CD4-positive, alpha-beta T cell treated with Interleukin-17A for 1 hour (primary cell): ENCODE measurements around the gene STOM.

Experiments used
- DNase-seq: peaks from one replicate; pipeline ENCODE4 v3.0.0-alpha.2; 2020

STOM gene

DNA sequence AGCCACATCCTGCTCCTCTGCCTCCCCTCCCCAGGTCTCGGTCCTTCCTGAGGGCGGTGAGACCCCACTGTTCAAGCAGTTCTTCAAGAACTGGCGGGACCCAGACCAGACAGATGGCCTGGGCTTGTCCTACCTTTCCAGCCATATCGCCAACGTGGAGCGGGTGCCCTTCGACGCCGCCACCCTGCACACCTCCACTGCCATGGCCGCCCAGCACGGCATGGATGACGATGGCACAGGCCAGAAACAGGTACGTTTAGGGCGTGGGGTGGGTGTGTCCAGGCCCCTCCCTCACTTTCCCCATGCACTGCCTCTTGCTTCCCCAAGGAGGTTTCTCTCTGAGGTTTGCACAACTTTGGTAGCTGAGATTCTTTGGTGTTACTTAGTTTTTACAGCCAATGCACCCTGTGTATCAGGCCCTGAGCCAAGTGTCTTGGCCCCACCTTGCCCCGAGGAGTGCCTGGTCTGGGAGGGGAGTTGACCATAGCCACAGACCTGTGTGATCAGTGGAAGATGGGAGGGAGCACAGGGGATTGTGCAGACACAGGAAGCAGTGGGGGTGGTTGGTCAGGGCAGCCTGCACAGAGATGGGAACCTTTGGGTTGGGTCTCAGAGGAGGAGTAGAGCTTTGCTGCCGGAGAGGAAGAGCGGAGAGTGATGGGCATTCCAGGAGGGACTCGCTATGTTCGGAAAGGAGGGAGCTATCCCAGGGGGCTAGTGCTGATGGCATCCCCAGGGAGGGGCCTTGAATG lies 51.2 kb downstream of the STOM start:
- DNase-seq, result no peak

DNA sequence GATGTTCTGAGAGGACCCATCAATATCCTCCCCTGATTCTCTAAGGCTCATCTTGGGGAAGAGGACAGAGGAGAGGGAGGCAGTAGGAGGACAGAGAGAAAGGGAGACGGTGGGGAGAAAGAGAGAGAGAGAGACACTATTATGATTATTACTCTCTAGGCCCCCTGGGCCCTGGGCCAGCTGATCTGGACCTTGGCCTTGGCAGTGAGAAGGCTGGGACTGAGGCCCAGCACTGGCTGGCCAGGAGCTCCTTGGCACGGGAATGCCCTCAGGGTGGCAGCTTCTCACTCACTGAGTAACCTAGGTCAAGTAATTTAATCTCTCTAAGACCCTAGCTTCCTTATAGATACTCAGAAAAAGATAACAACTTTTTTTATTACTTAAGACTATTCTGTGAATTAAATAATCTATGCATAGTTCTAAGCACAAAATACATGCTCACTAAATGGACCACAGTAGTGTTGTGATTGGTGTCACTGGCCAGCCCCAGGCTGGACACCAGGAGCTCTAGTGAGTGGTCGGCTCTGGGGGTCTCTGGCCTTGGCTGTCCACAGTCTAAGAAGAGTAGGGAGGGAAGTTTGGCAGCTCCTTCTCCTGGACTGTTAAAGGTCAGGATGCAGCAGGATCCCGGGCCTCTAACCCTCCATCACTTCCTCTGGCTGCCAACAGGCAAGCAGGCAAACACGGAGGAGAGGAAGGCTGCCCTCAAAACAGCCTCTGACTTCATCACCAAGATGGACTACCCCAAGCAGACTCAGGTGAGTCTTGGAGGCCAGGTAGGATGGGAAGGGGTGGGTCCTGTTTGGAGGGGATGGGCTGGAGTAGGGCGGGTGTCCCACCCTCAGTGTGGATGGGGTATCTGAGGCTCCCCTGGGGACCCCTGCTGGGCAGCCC lies 52.1 kb downstream of the STOM start:
- DNase-seq, result no peak

DNA sequence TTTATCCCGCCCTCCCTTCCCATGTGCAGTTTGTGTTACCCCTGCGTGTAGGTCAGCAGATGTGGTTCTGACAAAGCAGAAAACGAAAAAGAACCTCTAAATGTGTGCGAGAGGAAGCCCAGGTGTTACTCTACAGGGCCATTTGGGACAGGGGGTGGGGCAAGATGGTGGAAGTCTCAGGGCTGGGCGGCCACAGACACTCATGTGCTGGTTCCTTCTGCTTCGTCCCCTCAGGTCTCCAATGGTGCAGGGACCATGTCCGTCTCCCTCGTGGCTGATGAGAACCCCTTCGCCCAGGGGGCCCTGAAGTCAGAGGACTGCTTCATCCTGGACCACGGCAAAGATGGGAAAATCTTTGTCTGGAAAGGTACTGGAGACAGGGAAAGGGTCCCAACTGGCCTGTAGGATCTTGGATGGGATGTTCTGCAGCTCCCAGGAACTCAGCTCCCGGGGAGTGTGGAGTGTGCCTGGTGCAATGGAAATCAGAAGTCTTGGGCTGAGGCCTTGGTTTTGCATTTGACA lies 53.1 kb downstream of the STOM start:
- no peak for DNase-seq

DNA sequence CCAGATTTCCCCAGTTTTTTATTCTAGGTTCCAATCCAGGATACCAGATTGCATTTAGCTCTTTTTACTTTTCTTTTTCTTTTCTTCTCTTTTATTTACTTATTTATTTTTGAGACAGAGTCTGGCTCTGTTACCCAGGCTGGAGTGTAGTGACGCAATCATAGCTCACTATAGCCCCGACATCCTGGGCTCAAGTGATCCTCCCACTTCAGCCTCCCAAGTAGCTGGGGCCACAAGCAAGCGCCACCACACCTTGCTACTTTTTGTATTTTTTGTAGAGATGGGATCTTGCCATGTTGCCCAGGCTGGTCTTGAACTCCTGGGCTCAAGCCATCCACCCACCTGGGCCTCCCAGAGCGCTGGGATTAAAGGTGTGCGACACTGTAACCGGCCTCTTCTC lies 53.7 kb downstream of the STOM start:
- no peak for DNase-seq

DNA sequence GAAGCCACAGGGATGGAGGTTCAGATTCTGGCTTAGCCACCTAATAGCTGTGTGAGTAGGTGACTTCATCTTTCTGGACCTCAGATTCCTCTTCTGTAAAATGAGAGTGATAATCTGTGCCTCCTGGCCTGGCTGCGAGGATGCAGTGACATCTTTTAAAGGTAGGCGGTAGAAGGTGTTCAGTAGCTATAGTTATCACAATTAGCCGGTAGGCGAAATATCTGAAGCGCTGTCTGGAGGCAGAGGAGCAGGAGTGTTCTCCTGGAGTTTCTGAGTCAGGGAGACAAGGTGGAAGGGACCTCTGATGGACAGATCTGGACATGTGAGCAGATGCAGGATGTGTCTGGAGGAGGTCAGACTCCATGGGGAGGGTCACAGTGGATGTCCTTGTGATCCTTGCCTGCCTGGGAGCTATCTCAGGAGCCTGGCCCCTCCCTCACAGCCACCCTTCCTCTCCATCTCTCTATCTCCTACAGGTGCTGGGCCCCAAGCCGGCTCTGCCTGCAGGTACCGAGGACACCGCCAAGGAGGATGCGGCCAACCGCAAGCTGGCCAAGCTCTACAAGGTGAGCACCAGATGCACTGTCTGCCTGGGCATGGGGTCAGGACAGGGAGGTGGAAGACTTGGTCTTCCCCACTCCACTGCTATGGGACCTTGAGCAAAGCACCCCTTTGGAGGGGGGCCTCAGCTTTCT lies 56.4 kb downstream of the STOM start:
- DNase-seq, result no peak

DNA sequence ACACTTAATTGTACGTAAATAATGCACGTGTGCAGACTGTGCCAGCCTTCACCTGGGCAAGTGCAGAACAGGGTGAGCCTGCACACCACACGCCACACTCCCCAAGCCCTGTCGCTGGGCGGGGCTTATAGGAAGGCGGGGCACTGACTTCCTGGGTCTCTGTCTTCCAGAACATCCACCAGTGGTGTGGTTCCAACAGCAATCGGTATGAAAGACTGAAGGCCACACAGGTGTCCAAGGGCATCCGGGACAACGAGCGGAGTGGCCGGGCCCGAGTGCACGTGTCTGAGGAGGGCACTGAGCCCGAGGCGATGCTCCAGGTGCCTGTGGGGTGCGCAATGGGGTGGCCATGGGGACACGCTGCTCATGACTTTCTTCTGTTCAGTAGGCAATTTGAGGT lies 57.9 kb downstream of the STOM start:
- DNase-seq, result no peak

DNA sequence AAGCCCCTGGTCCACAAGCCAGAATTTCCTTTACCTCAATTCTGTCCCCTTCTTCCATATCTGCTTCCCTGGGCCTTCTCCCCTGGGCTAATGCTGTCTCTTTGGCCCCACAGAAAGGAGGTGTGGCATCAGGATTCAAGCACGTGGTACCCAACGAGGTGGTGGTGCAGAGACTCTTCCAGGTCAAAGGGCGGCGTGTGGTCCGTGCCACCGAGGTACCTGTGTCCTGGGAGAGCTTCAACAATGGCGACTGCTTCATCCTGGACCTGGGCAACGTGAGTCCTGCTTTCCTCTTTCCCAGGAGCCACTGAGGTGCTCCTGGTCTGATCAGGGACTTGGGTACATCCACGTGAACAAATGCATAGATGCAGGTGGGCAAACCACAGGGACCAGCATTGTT lies 59.5 kb downstream of the STOM start:
- DNase-seq, result no peak

DNA sequence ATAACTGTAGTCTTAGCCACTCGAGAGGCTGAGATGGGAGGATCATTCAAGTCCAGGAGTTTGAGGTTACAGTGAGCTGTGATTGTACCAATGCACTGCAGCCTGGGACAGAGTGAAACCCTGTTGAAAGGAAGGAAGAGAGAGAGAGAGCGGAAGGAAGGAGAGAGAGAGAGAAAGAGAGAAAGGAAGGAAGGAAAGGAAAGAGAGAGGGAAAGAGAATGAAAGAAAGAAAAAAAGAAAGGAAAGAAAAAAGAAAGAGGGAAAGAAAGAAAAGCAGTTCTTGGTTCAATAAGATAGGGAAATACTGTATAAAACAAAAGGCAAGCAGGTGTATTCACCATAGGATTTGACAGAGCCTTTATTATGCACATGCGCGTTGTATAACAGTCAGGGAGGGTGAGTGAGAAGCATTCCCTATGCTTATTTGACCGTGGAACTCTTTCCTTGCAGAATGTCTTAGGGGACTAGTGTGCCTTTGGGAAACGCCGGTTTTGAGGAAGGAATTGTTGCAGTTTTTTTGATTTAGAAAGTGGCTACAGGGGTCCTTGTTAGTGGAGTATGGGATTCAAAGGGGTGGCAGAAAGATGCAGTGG lies 60.1 kb downstream of the STOM start:
- DNase-seq, result no peak

DNA sequence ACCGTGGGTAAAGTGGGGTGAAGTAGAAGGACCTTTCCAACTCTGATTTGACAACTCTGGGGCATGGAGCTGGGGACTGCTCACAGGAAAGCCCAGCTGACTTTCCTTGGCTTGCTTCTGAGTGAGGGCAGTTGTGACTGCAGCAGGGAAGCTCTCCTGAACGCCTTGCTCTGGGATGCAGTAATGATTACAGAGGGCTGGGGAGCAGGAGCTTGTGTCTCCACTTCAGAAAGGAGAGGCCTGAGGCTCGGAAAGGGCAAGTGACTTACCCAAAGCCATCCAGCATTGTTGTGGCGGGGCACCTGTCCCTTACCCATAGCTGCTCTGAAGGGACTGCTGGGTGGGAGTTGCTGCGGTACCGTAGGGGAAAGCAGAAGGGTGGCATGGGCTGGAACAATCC lies 60.9 kb downstream of the STOM start:
- DNase-seq, result no peak

DNA sequence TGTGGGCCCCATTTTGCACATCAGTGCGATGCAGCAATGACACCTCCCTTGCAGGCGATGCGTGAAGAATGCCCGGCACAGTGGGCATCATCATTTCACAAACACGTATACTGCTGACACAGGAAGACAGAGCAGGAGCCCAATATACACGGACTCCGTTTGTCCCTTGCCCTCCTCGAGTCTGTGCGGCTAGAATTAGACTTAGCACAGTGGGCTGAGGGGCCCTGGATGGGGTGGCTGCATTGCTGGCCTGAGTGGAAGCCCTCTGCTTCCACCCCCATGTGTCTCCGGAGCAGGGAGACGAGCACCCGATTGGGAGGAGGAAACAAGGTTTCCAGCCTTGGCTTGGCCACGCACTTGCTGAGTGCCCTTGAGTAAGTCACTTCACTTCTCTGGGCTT lies 61.3 kb downstream of the STOM start:
- DNase-seq, result no peak

DNA sequence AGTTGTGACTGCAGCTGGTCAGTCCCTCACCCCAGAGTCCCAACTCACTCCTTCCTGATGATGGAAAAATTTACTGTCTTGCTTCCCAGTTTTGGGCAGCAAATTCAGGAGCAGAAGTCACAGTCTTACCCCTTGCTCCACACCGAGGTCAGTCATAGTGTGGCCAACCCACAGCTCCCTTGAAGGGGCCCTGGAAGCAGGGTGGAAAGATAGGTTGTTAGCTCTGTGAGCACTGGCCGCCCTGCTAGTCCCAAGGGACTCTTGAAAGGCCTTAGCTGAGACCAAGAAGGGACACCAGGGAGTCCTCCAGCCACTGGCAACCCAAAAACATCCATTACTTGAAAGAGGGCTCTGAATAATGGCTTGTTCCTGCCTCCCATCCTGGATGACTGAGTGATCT lies 62.1 kb downstream of the STOM start:
- DNase-seq, result no peak

DNA sequence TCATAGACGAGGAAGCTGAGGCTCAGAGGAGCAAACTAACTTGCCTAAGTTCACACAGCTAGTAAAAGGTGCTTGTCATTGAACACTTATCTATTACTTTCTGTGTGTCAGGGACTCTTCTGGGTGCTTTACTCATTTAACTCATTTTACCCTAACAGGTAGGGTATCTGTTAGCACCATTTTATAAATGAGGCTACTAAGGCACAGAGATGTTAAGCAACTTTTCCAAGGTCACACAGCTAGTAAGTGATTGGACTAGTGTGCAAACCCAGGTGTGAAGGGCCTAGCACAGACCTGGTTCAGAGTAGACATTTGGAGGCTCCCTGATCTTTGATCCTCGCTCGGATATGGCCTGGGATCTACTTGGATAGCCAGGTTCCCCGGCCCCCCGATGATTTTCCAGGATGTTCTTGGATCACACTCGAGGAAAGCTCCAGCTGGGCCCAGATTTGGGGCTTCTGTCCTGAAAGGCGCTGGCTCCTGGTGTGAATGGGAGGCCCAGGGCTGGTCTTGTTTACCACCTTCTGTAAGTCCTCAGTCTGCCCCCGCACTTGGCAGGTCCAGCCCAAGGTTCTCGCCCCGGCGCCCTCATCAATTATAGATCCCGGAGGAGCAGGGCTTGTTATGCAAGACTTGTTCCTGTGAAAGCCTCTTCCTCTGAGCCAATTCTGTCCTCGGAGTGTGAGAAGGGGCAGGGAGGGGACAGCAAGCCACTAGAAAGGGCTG lies 64.6 kb downstream of the STOM start:
- DNase-seq, result no peak

DNA sequence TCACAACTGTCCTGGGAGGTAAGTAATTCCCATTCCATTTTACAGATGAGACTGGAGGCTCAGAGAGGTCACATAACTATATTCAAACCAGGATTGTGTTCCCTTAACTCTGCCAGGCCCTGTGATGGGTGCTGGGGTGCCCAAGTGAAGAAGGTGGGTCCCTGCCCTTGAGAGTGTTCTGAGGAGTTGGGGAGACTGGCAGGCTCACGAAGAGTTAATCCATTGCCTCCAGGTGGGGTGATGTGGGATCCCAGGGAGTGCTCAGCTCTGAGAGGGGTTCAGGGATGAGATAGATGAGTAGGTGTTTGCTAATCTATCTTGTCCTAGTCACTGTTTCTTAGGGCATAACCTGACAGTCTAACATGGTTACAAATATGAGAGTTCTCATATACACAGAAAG lies 65.3 kb downstream of the STOM start:
- DNase-seq, result no peak

DNA sequence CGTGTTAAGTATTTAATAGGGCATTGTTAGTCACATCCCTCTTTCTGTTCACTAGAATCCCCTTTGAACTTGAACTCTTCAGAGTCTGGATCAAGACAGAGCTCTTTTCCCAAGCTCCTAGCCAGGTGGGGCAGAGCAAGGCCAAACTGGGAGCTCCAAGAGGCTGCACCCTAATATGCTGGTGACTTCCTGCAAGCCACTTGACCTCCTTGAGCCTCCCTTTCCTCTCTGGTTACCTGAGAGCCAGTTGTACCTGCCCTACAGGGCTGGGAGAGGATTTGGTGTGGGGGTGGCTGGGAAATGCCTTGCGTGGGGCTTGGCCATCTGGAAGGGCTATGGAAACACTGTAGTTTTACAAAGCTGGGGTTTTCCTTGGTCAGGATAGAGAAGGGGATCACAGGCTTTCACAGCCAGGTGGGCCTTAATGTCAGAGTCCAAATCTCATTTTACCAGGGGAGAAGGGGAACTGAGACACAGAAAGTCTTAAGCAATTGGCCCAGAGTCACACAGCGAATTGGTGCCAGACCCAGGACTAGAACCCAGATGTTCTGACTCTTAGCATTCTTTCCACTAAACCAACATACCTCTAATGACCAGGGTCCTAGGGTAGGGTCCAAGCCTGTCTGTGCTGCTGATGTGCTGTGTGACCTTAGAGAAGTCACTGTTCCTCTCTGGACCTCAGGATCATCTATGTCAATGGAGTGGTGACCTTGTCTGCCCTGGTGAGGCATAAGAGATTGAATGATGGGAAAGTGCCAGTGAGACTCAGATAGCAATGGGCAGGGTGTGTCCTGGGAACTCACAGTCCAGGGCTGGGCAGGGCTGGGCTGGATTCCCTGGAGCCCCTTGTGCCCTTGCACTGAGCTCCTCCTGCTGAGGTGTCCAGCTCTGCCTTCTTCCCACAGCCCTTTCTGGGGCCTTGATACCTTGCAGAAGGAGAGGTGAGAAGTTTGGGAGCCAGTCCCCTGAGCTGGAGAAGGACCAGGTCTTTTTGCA lies 66.3 kb downstream of the STOM start:
- no peak for DNase-seq

DNA sequence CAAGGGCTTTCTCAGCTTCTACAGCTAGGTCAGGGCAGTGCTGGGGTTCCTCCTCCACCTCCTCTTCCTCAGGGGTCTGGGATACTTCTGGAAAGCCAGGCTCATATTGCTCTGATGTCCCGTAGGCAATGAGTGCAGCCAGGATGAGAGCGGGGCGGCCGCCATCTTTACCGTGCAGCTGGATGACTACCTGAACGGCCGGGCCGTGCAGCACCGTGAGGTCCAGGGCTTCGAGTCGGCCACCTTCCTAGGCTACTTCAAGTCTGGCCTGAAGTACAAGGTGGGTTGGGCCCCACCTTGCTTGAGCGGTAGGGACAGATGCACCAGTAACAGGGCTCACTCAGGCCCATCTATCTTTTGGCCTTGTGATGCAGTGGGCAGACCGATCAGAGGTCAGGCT lies 67.3 kb downstream of the STOM start:
- no peak for DNase-seq

DNA sequence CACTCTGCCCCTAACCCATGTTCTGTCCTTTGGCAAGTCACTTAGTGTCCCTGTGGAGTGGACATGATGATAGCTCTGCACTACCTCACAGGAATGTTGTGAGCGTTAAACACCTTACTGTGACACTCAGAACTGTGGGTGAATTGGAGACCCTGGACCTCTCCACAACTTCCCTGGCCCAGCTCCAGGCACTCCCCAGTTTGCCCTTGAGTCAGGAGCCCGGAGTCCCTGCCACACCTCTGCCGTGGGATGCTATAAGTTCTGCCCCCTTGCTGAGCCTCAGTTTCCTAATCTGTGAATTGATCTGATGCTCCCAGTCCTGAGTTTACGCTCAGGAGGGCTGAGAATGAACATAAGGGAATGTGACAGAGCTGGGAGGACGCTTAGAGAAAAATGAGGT lies 67.7 kb downstream of the STOM start:
- DNase-seq, result no peak

DNA sequence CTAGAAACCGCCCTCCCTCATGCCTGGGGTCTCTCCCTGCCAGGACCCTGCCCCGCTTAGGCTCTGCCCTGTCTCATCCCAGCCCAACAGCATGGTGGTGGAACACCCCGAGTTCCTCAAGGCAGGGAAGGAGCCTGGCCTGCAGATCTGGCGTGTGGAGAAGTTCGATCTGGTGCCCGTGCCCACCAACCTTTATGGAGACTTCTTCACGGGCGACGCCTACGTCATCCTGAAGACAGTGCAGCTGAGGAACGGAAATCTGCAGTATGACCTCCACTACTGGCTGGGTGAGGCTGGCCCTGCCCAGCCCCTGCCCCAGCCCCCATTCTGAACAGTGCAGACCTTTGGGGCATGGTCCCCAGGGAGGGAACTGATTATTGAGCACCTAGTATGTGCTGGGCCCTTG lies 68.2 kb downstream of the STOM start:
- DNase-seq, result no peak

DNA sequence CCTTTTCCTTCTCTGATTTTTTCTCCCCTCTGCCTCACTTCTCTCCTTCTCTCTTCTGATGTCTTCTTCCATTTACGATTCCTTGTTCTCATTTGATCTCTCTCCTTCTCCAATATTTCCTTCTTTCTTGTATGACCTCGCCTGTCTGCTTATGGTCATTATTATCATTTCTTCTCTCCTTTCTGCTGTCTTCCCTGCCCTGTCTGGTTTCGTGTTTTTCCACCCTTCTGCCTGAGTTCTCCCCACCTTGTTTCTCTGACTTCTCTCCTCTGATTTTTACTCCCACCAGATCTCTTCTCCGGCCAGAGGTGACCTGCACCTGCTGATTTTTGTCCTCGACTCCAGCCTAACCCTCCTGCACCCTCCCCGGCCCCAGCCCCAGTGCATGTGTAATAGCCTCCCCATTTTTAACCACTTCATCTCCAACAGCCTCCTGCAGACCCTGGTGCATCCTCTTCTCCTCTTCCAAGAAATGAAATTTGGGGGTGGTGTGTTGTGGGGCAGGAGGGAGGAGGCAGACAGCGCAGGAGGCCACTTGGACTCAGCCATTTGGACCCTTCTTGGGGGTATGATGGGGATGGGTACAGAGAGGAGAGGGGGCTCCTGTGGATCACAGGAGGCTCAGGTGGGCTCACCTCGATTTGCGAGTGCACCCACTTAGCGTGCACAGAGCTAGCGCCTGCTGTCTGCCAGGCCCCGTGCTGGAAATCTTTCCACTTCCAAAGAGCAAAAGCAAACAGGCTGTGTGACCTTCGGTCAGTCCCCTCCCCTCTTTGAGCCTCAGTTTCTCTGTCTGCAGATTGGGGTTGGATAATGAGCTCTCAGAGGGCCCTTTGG lies 69.5 kb downstream of the STOM start:
- no peak for DNase-seq

DNA sequence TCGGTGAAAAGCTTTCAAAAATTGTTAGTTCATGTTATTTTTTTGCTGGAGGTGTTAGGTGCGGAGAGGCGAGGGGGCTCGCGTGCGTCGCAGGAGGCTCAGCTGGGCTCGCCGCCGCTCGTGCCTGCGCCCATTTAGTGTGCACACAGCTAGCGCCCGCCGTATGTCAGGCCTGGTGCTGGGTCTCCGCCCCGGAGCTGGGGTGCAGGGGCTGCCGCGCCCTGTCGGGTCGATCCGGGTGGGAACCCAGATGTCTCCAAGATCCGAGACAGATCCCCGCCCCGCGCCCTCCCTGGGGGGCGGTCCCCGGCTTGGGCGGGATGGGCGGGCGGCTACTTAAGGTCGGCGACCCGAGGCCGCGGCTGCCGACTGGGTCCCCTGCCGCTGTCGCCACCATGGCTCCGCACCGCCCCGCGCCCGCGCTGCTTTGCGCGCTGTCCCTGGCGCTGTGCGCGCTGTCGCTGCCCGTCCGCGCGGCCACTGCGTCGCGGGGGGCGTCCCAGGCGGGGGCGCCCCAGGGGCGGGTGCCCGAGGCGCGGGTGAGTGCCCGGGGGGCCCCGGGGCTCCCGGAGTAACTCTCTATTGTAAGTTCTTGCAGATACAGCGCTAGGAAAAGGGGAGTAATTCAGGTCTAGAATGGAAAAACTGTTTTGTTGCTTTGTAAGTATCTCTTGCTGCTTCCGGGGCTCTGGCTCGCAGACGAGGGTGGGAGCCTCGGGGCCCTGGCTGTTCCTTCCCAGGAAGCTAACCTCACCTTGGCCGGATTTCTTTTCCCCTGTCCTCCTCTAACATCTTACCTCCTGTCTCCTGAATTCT lies 70.4 kb downstream of the STOM start:
- no peak for DNase-seq
